Measurements from ENCODE around the gene CLTCL1. TPM values are rescaled to one million over a fixed set of nuclear protein-coding genes. Genes with fewer than 3 reads are reported as not detected.

CLTCL1 gene
- total and polyA plus RNA-seq, 10 donors: 1.0 to 12.4 (median 6.1) TPM

GRCh38 chr22:19233189-19233661 is 58.3 kb downstream of the CLTCL1 start:
- TF ChIP-seq POLR2AphosphoS5 (IDR thresholded peaks at IDR 0.05) (no peak), POLR2A (IDR thresholded peaks at IDR 0.05) (no peak), CTCF (IDR thresholded peaks at IDR 0.05 in 8 of 11, conservative IDR thresholded peaks at IDR 0.05 in 3 of 11) (no peak)
- Histone ChIP-seq H3K36me3 (peaks cover 0 to 95% (median 5%) of the 10 kb centered on the region in 6 donors), H3K9me3 (no peaks in the 10 kb centered on the region), H3K27ac (no peak overlapping the region), H3K27me3 (replicated peaks in 1 of 7) (no peaks in the 10 kb centered on the region), H3K4me1 (no peaks in the 10 kb centered on the region), H3K4me3 (no peak overlapping the region)
- WGBS, 5 donors: 92 to 96% (median 94%) methylated on average over 11 of the region's 11 CpGs
- intact Hi-C loops (cut with DNase I; ENCODE audit: low total_unique reads): no loop called here
- no peak for DNase-seq

DNA sequence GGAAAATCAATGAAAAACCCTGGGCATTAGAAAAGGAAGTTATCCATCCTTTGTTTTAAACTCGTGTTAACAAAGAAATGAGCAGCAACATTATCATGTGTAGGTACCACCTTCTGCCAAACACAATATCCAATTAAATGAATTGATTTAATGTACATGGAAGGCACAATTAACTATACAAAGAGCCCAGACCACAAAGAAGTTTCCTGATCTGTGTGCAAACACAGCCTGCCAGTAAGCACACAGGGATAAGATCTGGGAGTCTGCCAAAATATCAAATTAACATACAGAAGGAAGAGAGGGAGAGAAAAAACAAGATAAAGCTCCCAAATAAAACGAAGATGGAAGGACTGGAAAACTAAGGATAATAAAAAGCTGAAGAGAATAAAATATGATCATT is 58.9 kb downstream of the CLTCL1 start:
- intact Hi-C loops (cut with DNase I; ENCODE audit: low total_unique reads): no loop called here
- Histone ChIP-seq H3K9me3 (no peaks in the 10 kb centered on the region), H3K4me1 (no peaks in the 10 kb centered on the region), H3K27me3 (replicated peaks in 1 of 7) (no peaks in the 10 kb centered on the region), H3K4me3 (no peak overlapping the region), H3K27ac (no peak overlapping the region), H3K36me3 (peaks cover 0 to 97% (median 5%) of the 10 kb centered on the region in 6 donors)
- TF ChIP-seq POLR2A (IDR thresholded peaks at IDR 0.05) (no peak), POLR2AphosphoS5 (IDR thresholded peaks at IDR 0.05) (no peak), CTCF (IDR thresholded peaks at IDR 0.05 in 8 of 11, conservative IDR thresholded peaks at IDR 0.05 in 3 of 11) (no peak)
- WGBS, 5 donors: 57 to 76% (median 69%) methylated on average over 2 of the region's 2 CpGs
- DNase-seq: no peak

DNA sequence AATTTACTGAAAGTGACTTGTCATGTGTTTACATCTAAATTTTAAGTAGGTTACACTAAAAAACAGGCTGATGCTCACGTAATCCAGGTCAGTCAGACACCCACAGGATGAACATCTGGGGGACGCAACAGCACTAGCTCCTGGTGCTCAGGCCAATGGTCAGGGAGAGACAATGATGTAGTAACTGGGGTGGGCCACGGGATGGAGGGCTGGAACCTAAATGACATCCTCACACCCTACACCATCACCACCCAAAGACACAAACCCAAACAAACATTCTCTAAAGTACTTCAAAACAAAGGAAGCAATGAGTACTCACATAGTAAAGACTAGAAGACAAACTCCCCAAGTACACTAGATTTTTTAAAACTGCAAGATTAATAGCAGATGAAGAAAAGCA is 59.5 kb downstream of the CLTCL1 start:
- no peaks in the 10 kb centered on the region for H3K9me3 ChIP-seq
- WGBS, 5 donors: 80 to 91% (median 90%) methylated on average over 3 of the region's 3 CpGs
- no peaks in the 10 kb centered on the region for H3K4me1 ChIP-seq
- intact Hi-C loops (cut with DNase I; ENCODE audit: low total_unique reads): no loop called here
- H3K4me3 ChIP-seq: no peak overlapping the region
- H3K27me3 ChIP-seq (replicated peaks in 1 of 7): no peaks in the 10 kb centered on the region
- no peak overlapping the region for H3K27ac ChIP-seq
- DNase-seq: no peak
- TF ChIP-seq POLR2A (IDR thresholded peaks at IDR 0.05) (no peak), POLR2AphosphoS5 (IDR thresholded peaks at IDR 0.05) (no peak), CTCF (IDR thresholded peaks at IDR 0.05 in 8 of 11, conservative IDR thresholded peaks at IDR 0.05 in 3 of 11) (no peak)
- peaks cover 0 to 97% (median 5%) of the 10 kb centered on the region in 6 donors for H3K36me3 ChIP-seq

DNA sequence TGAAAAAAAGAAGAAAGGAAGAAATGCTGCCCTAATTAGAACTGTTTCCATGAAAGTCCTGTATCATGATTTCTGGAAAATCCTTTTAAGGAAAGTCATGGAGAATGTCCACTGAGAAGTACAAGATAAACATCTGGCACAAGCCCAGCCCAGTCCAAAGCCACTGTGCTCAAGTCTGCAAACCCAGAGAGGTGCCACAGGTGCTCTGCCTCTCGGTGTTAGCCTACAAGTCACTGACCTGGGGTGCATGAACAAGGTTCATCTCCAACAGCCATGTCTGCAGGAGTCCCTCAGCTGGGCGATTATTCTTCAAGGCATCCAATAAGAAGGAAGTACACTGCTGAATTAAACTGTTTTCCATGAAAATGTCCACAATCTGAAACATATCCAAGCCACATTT is 61.9 kb downstream of the CLTCL1 start:
- Histone ChIP-seq H3K4me3 (no peak overlapping the region), H3K9me3 (no peaks in the 10 kb centered on the region), H3K27ac (no peak overlapping the region), H3K36me3 (peaks cover 0 to 100% (median 5%) of the 10 kb centered on the region in 6 donors), H3K4me1 (no peaks in the 10 kb centered on the region), H3K27me3 (replicated peaks in 1 of 7) (no peaks in the 10 kb centered on the region)
- DNase-seq: no peak
- TF ChIP-seq POLR2A (IDR thresholded peaks at IDR 0.05) (no peak), CTCF (IDR thresholded peaks at IDR 0.05 in 8 of 11, conservative IDR thresholded peaks at IDR 0.05 in 3 of 11) (no peak), POLR2AphosphoS5 (IDR thresholded peaks at IDR 0.05) (no peak)
- intact Hi-C loops (cut with DNase I; ENCODE audit: low total_unique reads): no loop called here
- WGBS, 5 donors: 75 to 92% (median 77%) methylated on average over 2 of the region's 2 CpGs
